H1 (cell line): ENCODE results near the gene ENAH. TPM values are rescaled to one million over a fixed set of nuclear protein-coding genes. Genes with fewer than 3 reads are reported as not detected.

Source experiments
- BCL11A ChIP-seq, 2 experiments: IDR thresholded peaks; one replicate each; pipeline ENCODE4 v1.6.1; 2011; ENCODE audit warnings: low read depth in 2 of 2, low read length in 2 of 2, mild to moderate bottlenecking in 2 of 2
- CBX8 ChIP-seq: fragments of 300-800, 300-1000 bp; sonication (generic); IDR thresholded peaks from 2 replicates; pipeline ENCODE4 v1.7.1; 2016; ENCODE audit warnings: low read depth, low read length, borderline replicate concordance
- CTBP2 ChIP-seq: IDR thresholded peaks from 2 replicates; pipeline ENCODE4 v1.7.0; 2011; ENCODE audit warnings: borderline replicate concordance, mild to moderate bottlenecking, moderate library complexity, mixed read lengths, low read length; ENCODE audit not compliant: insufficient read depth, insufficient read length
- KDM5A ChIP-seq: fragments of 200-600 bp; IDR thresholded peaks from 2 replicates; pipeline ENCODE4 v1.7.1; 2012; ENCODE audit warnings: mild to moderate bottlenecking, low read length, inconsistent platforms, mixed read lengths
- SP1 ChIP-seq: IDR thresholded peaks from 2 replicates; pipeline ENCODE4 v1.6.1; 2011; ENCODE audit warnings: low read depth, low read length
- TCF12 ChIP-seq: IDR thresholded peaks from 2 replicates; pipeline ENCODE4 v1.6.1; 2011; ENCODE audit warnings: low read depth, mild to moderate bottlenecking, low read length
- polyA plus RNA-seq, 7 experiments: library from polyadenylated mRNA; depleted of rRNA in 3 of 7; stranded (reverse) in 5 of 7; unstranded in 2 of 7; fragments of >200 nt in 5 of 7; fragments of 200-250 nt in 2 of 7; gene quantifications; 1 replicate in 5 of 7; 2 replicates in 1 of 7; 4 replicates in 1 of 7; pipeline versions ENCODE4 v1.2.1 to v1.2.3, GENCODE V29; 2011 to 2013; ENCODE audit warnings: missing spikeins in 2 of 7, mixed read lengths in 2 of 7
- total RNA-seq: library from RNA; stranded (reverse); fragmentation: NEBNext Ultra II Directional; extraction: Animal tissue kit (Norgen Biotek cat#: 25700); gene quantifications from 2 replicates; pipeline ENCODE4 v1.2.1, GENCODE V29; 2021

The ENAH gene
- total and polyA plus RNA-seq, 2 of the 8 experiments (the other 6 are each of a cell fraction or from before 2014, with no cell fraction given): 39.1 to 335 TPM

- TF ChIP-seq SP1 (no peak), CTBP2 (no peak), CBX8 (no peak), KDM5A (no peak), BCL11A (IDR thresholded peaks at IDR 0.05; ENCODE audit: low read depth in 2 of 2, low read length in 2 of 2) (no peak), TCF12 (no peak)
These were observed 108.7 kb downstream of the ENAH start (continued) for GRCh38 chr1:225544263-225544662.
